PFSK-1 (cell line): ENCODE results near the gene DTL.

Experiments
- POLR2AphosphoS5 ChIP-seq: IDR thresholded peaks from 2 replicates; pipeline ENCODE4 v1.6.1; 2012; ENCODE audit warnings: low read depth, mild to moderate bottlenecking, control low read depth, low read length, moderate library complexity
- REST ChIP-seq, 2 experiments: IDR thresholded peaks; 2 replicates each; pipeline versions ENCODE4 v1.6.1 to v1.8.0; 2011 to 2012; ENCODE audit warnings: low read depth in 2 of 2, low read length in 2 of 2, control low read depth in 1 of 2, inconsistent platforms in 1 of 2, mild to moderate bottlenecking in 1 of 2, moderate library complexity in 1 of 2; ENCODE audit not compliant: insufficient read depth in 1 of 2

- TF ChIP-seq POLR2AphosphoS5 (no peak), REST (IDR thresholded peaks at IDR 0.05; ENCODE audit: insufficient read depth in 1 of 2, low read depth in 2 of 2, low read length in 2 of 2) (no peak)
These were observed 74.2 kb downstream of the DTL start for GRCh38 chr1:212109728-212110127.
